ENCODE data around the gene EGFL7.
"Not testable (repeated sequence)": the region's sequence is repeated elsewhere in the genome, so short reads cannot be mapped to it uniquely, and the experiment has no call there.

EGFL7 gene

DNA sequence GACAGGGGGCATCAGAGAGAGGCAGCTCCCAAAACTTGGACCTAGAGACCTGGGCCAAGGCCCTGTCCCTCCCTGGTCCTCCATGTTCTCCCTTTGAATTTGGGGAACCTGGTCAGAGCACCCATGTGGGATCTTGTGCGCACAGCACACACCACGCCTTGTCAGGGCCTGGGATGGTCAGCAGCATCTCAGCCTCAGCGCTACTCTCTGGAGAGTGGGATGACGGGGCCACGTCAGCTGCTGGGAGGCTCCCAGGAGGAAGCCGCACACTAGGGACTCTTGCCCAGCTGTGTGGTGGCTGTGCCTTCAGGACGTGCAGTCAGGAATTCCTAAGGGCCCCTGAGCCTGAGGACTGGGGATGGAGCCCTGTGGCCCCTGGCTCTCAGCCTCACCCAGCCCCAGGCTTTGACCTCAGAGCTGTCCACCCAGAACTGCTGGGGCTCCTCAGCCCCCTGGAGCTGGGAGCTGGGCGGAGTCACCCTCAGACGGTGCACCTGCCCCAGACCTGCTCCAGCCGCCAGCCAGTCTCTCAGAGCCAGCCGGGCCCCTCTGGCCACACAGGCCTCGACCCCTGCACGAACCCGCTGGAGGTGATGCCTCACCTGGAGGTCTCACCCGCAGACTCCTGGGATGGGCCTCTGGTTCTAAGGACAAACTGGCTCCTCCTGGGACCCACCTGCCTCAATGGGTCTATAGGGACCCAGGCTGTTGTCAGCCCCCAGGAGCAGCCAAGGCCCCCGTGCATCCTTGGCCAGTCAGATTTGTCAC is 38.3 kb upstream of the EGFL7 start:
- DNase-seq (ENCODE audit: low read depth in 2 of 2) = no peak

DNA sequence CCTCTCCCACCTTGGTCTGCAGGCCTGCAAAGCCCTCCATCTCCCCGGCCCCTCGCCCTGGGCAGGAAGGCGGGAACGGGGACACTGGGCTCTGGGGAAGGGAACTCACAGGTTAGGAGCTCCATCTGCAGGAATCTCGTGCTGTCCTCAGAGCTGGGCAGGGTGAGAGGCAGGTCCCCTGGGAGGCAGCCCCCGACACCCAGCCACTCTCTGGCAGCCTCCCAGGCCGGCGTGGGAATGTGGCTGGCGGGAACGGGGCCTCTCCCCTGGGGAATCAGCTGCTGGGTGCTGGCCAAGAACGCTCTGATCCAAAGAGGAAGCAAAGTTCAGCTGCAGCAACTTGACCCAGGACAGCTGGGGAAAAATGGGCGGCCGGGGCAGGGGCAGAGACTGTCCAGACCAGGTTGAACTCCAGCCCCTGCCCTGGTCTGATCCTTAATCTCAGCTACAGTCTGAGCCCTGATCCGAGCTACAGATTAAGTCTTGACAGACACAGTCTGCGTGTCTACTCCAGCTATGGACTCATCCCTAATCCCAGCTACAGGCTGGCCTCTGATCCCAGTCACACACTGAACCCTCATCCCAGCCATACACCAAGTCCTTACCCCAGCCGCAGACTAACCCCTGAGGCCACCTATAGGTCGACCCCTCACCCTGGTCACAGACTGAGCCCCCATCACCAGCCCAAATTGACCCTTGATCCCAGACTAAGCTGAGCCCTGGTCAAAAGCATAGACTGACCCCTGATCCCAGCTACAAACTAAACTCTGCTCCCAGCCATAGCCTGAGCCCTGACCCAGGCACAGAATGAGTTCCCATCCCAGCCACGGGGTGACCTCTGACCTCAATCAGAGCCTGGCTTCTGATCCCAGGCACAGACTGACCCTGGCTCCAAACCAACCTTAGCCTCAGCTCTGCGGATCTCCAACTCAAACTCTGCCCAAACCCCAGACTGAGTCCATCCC is 37.3 kb upstream of the EGFL7 start:
- DNase-seq (ENCODE audit: low read depth in 2 of 2) = no peak

DNA sequence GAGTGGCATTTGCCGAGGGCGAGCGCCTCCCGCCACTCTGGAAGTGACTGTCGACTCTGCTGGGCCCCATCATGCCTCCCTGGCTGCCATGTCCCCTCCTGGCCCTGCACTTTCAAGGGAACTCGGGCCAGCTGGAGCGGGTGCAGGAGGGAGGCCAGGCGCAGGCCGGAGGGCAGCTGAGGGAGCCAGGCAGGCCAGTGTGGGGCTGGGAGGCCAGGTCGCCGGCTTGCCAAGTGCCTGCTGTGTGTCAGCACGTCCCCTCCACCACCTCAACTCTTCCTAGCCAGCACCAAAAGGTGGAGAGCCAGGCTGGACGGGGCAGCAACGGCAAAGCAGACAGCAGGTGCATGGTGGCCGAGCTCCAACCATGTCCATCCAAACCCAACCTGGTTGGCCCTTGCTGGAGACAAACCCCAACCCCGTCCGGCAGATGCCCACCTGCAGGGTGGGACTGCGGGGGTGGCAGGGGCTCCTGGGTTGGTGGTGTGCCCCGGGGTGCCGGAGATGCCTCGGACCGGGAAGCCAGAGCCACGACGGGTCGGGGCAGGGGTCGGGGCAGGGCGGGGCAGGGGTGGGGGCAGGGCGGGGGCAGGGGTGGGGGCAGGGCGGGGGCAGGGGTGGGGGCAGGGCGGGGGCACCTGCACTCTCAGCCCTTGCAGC is 36.5 kb upstream of the EGFL7 start:
- DNase-seq (ENCODE audit: low read depth in 2 of 2) = no peak

DNA sequence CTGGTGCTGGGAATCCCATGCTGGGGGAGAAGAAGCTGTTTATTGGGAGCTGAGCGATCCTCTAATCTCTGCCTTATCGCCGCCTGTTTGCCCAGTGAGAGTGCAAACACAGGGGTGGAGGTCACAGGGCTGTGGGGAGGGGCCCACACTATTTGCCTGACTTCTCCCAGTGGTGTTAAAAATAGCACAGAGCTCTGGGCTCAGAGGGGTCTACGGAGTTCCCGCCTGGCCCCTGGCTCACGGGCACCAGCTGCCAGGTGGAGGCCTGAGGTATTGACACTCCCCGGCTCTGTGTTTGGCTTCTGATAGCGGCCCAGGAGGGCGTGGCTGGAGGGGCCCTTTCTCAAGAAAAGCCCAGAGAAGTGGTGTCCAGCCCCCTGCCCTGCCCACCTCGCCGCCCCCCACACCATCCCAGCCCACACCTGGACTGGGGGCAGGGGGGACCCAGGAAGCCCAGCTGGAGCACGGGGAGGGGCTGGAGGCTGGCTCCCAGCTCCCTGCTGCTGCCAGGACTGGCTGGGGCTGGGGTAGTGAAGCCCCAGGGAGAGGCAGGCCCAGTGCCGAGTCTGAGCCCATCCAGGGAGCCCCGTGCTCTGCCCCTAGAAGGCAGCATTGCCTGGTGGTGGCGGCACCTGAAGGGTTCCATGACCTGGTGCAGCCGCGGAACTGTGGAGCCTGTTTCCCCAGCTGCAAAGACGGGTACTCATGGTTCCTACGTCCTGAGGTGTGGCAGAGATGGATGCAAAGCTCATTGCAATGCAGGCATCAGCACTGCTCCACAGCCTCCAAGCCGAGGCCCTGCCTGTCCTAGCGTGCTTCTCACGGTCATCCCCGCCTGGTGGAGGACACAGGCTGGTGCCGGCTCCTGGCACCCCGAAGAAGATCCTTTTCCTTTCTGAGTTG is 35.7 kb upstream of the EGFL7 start:
- no peak for DNase-seq (ENCODE audit: low read depth in 2 of 2)

DNA sequence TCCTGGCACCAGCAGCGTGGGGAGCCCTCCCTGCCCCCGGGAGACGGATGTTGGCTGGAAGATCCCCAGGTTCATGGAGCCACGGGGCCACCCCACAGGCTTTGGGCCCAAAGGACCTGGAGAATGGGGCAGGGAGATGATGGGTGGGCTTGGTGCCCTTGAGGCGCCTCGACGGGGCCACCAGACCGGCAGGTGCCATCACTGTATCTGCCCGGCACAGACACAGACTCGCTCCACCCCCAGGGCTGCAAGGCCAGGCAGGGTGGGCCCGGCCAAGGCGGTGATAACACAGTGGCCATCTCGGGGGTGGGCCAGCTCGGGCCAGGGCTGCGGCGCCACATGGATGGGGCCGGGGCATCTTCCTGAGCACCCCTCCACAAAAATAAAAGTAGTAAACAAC is 35.0 kb upstream of the EGFL7 start:
- DNase-seq (ENCODE audit: low read depth in 2 of 2) = no peak

DNA sequence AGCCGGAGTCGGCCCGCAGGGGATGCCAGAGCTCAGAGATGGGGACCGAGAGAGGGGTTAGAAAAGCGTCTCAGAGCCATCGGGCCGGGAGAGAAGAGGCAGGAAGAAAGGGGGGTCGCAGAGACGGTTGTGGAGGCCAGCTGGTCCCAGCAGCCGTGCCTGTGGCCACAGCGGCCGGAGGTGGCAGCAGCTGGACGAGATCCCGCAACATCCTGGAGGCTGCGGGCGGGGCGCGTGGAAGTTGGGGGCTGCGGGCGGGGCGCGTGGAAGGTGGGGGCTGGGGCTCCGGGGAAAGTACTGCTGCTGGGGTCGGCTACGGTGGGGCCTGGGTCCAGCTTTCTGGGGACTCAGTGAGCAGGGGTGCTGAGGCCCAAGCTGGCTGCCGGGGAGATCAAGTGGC is 34.4 kb upstream of the EGFL7 start:
- no peak for DNase-seq (ENCODE audit: low read depth in 2 of 2)

DNA sequence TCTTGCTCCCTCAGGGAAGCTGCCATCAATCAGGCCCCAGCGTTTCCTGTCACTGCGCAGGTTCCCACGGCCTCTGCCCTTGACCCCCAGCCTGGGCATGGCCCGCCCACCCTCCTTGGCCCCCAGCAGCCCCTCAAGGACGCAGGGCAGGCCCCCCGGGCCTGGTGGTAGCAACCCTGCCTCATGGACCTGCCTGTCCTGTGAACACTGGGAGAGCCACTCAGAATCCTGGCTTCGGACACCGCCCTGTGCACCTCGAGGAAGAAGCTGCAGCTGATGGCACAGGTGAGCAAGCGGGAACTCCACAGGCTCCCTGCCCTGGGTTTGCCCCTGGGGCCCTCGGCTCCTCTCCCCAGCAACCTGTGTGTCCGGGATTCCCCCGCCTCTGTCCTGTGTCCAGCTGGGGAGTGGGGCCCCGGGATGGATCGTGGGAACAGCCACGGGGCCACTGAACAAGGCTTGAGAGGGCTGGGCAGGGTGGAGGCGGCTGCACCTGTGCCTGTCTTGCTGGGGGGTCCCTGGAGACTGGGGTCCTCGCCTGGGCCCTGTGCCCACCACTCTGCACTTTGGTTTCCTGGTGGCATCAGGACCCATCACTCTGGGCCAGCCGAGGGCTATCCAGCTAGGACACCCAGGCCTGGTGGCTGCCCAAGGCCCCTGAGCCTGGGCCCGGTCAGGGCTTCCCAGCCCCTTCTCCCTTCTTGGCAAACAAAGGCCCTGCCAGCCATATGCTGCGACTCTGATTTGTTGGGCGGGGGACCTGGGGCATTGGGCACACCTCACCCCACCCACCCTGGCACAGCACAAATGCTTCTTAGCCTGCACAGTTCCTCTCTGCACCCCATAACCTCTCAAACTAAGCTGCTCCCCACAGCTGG is 33.5 kb upstream of the EGFL7 start:
- no peak for DNase-seq (ENCODE audit: low read depth in 2 of 2)

DNA sequence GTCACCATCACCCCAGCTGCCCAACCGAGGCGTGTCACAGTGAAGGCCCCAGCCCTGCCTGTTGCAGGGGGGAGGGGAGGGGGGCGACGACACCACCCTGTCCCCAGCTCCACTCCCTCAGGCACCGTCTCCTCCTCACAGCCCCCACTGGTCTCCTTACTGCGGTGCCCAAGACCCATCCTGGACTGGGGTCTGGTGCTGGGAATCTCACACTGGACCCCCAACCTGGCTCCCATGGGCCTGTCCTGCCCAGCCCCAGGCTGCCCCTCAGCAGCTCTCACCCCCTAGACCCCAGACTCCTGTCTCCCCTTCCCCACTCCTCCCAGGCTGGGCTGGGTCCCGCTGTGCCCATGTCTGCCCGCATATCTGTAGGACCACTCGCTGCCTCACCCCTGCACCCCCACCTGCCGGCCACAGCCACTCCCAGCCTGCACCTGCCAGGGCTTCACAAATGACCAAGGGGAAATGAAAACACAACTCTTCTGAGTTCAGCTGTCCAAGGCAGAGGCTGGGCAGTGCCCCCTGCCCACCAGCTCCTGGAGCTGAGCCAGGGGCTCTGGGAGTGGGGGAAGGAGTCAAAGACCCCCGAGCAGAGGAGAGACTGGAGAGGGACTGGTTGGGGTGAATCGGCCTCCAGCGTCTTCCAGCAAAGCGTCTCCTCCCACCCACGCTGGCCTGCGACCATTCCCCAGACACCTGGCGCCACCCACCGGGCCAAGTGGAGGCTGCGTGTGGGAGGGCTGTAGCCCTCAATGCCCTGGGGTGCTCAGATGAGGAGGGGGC is 32.6 kb upstream of the EGFL7 start:
- peak; percentile 45 to 53 for DNase-seq (ENCODE audit: low read depth in 2 of 2)

DNA sequence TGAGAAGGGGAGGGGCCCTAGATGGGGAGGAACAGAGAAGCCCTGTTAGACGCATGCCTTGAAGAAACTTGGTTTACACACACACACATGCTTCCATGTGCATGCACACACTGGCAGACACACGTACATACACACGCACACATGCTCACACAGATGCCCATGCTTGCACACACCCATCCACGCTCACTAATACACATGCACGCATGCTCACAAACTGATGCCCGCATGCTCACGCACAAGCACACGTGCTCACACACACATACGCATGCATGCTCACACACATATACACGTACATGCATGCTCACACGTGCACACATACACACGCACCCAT is 32.1 kb upstream of the EGFL7 start:
- DNase-seq (ENCODE audit: low read depth in 2 of 2) = no peak

DNA sequence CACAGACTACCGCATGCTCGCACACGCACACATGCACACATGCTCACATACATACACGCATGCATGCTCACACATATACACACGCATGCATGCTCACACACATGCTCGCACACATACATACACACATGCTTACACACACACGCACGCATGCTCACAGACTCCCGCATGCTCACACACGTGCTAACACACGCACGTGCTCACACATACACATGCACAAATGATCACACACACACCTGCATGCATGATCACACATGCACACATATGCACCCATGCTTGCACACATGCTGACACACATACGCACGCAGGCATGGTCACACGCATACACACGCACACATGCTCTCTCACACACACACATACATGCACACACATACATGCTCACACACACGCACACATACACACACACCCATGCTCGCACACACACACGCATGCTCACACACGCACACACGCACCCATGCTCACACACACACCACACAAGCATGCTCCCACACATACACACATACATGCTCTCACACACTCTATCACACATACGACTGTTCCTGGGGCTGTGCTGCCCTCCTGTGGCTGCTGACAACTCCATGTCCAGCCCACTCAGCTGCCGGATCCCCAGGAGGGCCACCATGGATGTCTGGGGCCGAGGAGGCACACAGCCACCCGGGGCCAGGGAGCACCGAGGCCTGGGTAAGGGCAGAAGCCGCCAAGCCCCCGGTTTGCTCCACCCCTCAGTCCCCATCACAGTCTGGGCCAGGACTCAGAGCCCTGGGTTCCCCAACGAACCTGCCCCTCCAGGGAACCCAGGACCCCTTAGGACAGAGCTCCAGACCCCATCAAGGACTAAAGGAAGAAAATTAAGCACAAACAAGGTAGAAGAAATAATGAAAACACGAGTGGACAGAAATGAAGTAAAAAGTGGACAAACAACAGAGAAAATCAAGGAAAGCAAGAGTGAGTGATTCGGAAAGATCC is 31.4 kb upstream of the EGFL7 start:
- peak; percentile 53 to 60 for DNase-seq (ENCODE audit: low read depth in 2 of 2)

DNA sequence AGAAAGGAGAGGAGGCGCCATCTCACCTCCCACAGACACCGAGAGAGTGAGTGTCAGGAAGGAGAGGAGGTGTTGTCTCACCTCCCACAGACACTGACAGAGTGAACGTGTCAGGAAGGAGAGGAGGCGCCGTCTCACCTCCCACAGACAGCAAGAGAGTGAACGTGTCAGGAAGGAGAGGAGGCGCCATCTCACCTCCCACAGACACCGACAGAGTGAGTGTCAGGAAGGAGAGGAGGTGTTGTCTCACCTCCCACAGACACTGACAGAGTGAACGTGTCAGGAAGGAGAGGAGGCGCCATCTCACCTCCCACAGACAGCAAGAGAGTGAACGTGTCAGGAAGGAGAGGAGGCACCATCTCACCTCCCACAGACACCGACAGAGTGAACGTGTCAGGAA is 30.6 kb upstream of the EGFL7 start:
- not testable (repeated sequence) for DNase-seq (ENCODE audit: low read depth in 2 of 2)

DNA sequence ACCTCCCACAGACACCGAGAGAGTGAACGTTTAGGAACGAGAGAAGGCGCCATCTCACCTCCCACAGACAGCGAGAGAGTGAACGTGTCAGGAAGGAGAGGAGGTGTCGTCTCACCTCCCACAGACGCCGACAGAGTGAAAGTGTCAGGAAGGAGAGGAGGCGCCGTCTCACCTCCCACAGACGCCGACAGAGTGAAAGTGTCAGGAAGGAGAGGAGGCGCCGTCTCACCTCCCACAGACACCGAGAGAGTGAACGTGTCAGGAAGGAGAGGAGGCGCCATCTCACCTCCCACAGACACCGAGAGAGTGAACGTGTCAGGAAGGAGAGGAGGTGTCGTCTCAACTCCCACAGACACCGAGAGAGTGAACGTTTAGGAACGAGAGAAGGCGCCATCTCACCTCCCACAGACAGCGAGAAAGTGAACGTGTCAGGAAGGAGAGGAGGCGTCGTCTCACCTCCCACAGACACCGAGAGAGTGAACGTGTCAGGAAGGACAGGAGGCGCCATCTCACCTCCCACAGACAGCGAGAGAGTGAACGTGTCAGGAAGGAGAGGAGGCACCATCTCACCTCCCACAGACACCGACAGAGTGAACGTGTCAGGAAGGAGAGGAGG is 30.1 kb upstream of the EGFL7 start:
- not testable (repeated sequence) for DNase-seq (ENCODE audit: low read depth in 2 of 2)

DNA sequence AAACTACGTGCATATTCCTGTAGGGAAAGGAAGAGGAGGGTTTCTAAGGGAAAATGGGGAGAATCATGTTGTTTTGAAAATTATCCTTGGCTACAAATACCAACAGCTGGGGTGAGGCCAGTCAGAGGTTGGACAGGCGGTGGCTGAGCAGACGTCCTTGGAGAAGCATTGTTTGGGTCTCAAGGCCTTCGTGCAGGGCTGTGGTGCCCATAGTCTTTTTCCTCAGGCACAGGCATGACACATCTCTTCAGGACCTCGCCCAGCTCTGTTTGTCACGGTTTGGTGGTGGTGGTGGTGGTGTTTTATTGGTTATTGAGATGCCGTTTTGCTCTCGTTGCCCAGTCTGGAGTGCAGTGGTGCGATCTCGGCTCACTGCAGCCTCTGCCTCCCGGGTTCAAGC is 27.8 kb upstream of the EGFL7 start:
- DNase-seq (ENCODE audit: low read depth in 2 of 2) = no peak

DNA sequence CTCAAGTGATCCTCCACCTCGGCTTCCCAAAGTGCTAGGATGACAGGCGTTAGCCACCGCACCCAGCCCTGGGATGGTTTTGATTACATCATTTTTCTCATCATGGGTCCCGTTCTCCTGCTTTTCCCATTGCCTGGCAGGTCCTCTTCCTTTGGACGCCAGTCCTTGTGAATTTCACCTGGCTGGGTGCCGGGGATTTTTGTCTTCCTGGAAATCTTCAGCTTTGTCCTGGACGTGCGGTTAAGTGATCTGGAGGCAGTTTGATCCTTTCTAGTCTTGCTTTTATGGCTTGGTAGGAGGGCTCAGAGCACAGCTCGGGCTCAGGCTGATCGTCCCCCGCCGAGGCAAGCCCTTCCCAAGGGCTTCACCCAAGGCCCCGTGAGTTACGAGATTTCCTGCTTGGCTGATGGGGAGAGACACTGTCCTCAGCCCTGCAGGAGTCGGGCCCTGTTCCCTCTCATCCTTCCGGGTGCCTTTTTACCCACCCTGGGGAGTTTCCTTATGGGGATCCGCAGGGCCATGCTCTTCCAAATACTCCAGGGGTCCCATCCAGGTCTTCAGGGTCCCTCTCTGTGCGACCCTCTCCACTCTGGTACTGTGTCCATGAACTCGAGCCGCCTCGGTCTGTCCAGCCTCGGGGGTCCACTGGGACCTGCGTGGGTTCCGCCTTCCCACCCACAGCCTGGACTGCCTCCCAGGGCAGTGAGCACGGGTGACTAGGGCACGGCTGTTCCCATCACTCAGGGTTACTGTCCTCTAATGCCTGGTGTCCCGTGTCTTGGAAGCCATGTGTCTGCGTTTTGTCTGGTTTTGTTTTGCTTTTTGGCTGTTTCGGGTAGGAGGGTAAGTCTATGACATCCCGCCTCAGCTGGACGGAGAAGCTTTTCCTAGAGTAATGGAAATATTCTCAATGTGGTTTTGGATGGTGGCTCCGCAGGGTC is 22.3 kb upstream of the EGFL7 start:
- DNase-seq (ENCODE audit: low read depth in 2 of 2) = no peak

DNA sequence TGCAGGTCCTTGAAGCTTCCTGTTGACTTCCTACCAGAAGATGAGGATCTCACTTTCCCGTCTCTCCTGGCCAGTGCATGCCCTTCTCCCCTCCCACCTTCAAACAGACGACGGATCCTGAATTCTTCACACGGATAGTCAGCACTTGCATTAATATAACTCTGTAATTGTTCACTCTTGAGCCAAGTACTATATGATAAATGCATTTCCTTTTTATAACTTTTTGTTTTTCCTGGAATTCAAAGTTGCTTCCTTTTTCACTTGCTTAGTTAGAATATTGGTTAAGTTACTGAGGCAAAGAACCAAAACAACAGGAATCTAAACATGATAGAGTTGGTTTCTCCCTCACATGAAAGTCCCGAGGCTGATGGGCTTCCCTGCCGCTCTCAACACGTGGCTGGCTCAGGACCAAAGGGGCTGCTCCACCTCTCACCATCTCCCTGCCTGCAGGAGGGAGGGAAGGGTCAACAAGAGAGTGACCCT is 20.2 kb upstream of the EGFL7 start:
- DNase-seq (ENCODE audit: low read depth in 2 of 2) = no peak

DNA sequence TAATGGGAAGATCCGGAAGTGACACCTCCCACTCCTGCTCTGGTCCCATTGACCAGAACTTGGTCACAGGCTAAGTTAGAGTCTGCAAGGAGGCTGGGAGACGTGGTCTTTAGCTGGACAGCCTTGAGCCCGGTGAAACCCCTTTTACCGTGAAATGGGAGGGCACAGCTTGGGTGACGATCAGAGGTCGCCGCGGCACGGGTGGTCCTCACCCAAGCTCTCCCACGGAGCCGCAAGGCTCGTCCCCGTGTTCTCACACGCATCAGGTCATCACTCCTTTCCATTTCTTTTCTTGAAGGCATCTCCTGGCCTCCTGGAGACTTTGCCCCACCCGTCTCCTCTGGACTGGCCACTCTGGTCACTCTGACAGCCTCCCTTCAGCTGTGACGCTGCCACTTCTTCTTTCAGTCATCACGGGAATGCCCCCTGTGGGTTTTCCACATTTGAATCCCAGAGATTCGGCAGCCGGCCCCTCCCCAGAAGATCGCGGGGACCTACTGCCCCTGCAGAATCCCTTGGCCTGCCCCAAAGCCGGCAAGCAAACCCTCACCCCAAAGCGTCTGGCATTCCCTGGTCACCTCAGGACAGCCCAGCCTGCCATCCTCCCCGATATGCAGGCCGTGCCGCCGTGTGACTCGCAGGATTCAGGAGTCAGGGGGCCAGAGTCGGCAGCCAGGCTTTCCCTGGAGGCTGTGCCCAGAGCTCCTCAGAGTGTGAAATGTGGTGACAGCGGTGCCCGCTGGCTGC is 18.9 kb upstream of the EGFL7 start:
- DNase-seq (ENCODE audit: low read depth in 2 of 2) = no peak
